ENCODE data around the gene UBE2G1. TPM values are rescaled to one million over a fixed set of nuclear protein-coding genes. Genes with fewer than 3 reads are reported as not detected.
A peak's percentile ranks its signal among the peaks of the same experiment; 100 is the strongest.

Gene UBE2G1
- total RNA-seq, 4 donors from 2014 or later = 52.5 to 88.2 (median 73.5) TPM

- H3K4me1 ChIP-seq = peaks cover 2 to 25% (median 5%) of the 10 kb centered on the region in 3 donors
- no peak for TF ChIP-seq CTCF (IDR thresholded peaks at IDR 0.05)
- no peak for TF ChIP-seq POLR2A (IDR thresholded peaks at IDR 0.05)
- DNase-seq = no peak
- no peaks in the 10 kb centered on the region for H3K9me3 ChIP-seq
- peaks cover 8 to 91% (median 16%) of the 10 kb centered on the region in 3 donors for H3K36me3 ChIP-seq
- WGBS, 2 donors = 37 to 45% methylated on average over 3 of the region's 3 CpGs
- peak overlapping the region in 2 of 4 donors; percentile 19 to 37 for H3K27ac ChIP-seq
- no peaks in the 10 kb centered on the region for H3K27me3 ChIP-seq
- intact Hi-C loops (cut with DNase I) = no loop called here
- H3K4me3 ChIP-seq = no peak overlapping the region
Observed at GRCh38 chr17:4236456-4236855, 130.0 kb downstream of the UBE2G1 start.

GRCh38 chr17:4235372-4236279 lies 130.8 kb downstream of the UBE2G1 start:
- H3K9me3 ChIP-seq = no peaks in the 10 kb centered on the region
- H3K27me3 ChIP-seq = no peaks in the 10 kb centered on the region
- 84 to 87% methylated on average over 8 of the region's 8 CpGs for WGBS, 2 donors
- DNase-seq = no peak
- TF ChIP-seq POLR2A (IDR thresholded peaks at IDR 0.05) = no peak
- no peak for TF ChIP-seq CTCF (IDR thresholded peaks at IDR 0.05)
- peak overlapping the region in 3 of 4 donors; percentile 3 to 37 (median 19) for H3K27ac ChIP-seq
- intact Hi-C loops (cut with DNase I) = no loop called here
- no peak overlapping the region for H3K4me3 ChIP-seq
- H3K36me3 ChIP-seq = peaks cover 8 to 89% (median 11%) of the 10 kb centered on the region in 3 donors
- H3K4me1 ChIP-seq = peaks cover 10 to 33% (median 12%) of the 10 kb centered on the region in 3 donors

GRCh38 chr17:4234401-4234800 lies 132.1 kb downstream of the UBE2G1 start:
- peaks cover 16 to 45% (median 16%) of the 10 kb centered on the region in 3 donors for H3K4me1 ChIP-seq
- H3K27ac ChIP-seq = peak overlapping the region in 2 of 4 donors; percentile 78 to 87
- intact Hi-C loops (cut with DNase I) = no loop called here

GRCh38 chr17:4233668-4234258 lies 132.7 kb downstream of the UBE2G1 start:
- H3K27ac ChIP-seq = peak overlapping the region in 3 of 4 donors; percentile 64 to 87 (median 78)
- 83 to 96% methylated on average over 7 of the region's 7 CpGs for WGBS, 2 donors
- no peaks in the 10 kb centered on the region for H3K9me3 ChIP-seq
- no peak for TF ChIP-seq POLR2A (IDR thresholded peaks at IDR 0.05)
- no peak for TF ChIP-seq CTCF (IDR thresholded peaks at IDR 0.05)
- no peak for DNase-seq
- peaks cover 4 to 70% (median 8%) of the 10 kb centered on the region in 3 donors for H3K36me3 ChIP-seq
- no peaks in the 10 kb centered on the region for H3K27me3 ChIP-seq
- no peak overlapping the region for H3K4me3 ChIP-seq
- H3K4me1 ChIP-seq = peaks cover 16 to 50% (median 16%) of the 10 kb centered on the region in 3 donors
- intact Hi-C loops (cut with DNase I) = no loop called here

More at GRCh38 chr17:4234401-4234800, 132.1 kb downstream of the UBE2G1 start:
- Histone ChIP-seq H3K9me3 (no peaks in the 10 kb centered on the region), H3K27me3 (no peaks in the 10 kb centered on the region), H3K36me3 (peaks cover 7 to 76% (median 8%) of the 10 kb centered on the region in 3 donors), H3K4me3 (no peak overlapping the region)
- TF ChIP-seq CTCF (IDR thresholded peaks at IDR 0.05) = no peak
- no peak for DNase-seq

Data from esophagus squamous epithelium (tissue), 5 donors.